Astrocyte of the hippocampus (primary cell): ENCODE data around the gene SHISA7.

Source experiments
- DNase-seq: peaks from one replicate; pipeline ENCODE4 v3.0.0; 2011; ENCODE audit warnings: low read depth, low spot score

SHISA7 gene

DNA sequence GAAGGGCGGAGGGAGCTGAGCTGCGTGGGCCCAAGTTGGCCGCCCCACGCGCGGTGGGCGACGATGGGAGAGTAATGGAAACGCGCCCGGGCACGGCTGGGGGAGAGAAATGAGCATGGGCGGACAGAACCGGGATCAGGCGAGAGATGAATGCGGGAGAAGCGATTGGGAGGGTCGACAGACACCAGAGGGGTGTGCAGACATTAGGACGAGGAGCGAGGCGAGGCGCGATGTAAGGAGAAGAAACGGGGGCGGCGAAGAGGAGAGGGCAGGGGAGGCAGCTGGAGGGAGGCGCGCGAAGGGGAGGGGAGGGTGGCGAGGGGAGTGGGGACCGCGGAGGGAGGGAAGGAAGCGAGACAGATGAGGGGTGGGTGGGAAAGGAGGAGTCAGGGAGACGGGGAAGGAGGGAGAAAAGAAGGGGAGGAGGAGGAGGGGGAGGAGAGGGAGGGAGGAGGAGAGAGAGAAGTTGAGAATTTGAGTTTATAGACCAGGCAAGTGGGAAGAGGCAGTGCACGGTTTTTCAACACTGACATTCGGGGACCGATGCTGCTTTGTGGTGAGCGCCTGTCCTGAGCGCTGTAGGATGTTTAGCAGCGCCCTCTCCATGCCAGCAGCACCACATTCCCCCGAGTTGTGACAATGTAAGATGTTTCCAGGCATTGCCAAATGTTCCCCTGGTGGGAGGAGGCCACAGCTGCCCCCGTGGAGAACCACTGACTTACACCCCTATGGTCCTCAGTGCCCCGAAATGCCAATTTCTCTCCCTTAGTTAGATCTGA, at the start of gene SHISA7:
TSS of gene SHISA7 (minus strand) at position 256 of the 779 bp plus-strand sequence. CDS start 437 bp downstream, outside the sequence.
- no peak for DNase-seq

DNA sequence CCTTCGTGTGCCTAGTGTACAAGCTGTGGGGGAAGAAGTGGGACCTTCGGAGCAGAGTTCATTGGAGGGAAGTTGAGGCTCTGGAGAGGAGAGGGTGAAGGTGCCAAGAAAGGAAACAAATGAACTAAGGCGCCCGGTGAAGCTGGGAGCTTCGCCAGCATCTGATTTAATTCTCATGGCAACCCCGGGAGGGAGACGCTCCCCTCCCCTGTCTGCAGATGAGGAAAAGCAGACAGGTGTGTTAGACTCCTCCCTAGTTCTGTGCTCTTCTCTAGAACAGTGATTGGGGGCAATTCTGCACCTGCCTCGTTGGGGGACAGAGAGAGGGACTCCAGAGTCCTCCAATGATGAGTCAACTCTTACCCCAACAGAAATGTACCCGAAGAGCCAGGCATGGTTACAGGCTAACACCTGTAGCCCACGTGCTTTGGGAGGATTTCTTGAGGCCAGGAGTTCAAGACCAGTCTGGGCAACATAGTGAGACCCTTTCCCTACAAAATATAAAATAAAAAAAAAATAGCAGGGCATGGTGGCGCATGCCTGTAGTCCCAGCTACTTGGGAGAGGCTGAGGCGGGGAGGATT, 49.4 kb upstream of the SHISA7 start:
- no peak for DNase-seq

DNA sequence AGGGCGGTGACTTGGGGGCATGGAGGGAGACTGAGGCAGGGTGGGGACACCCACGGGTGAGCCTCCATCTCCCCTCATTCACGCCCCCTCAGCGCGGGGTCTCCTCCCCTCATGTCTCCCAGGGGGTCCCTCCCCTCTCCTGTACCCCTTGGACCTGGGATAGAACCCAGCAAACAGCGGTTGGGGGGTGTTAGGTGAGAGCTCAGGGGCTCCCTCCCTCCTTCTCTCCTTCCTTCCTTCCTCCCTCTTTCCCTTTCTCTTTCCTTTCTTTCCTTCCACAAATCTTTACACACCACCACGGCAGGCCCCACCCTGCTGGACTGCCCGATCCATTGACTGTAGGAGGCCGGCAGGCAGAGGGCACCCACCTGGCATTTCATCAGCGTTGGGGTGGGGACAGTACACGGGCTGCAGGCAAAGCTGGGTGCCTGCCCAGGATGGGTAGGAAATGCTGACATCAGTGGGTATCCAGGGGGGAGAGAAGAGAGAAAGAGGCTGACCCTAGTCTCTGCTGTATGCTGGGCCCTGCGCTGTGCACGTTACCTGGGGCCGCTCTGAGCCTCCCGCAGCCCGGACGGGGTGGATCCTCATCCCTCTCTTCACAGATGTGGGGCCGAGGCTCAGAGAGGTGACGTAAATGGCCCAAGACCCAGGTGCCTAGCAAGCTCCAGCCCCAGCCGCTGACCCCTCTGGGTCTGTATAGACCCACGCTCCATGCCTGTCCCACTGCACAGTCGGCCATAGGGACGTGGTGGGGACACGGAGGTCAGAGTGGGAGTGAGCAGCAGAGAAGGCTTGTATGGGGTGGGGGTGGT, 48.7 kb upstream of the SHISA7 start:
- DNase-seq, result no peak

DNA sequence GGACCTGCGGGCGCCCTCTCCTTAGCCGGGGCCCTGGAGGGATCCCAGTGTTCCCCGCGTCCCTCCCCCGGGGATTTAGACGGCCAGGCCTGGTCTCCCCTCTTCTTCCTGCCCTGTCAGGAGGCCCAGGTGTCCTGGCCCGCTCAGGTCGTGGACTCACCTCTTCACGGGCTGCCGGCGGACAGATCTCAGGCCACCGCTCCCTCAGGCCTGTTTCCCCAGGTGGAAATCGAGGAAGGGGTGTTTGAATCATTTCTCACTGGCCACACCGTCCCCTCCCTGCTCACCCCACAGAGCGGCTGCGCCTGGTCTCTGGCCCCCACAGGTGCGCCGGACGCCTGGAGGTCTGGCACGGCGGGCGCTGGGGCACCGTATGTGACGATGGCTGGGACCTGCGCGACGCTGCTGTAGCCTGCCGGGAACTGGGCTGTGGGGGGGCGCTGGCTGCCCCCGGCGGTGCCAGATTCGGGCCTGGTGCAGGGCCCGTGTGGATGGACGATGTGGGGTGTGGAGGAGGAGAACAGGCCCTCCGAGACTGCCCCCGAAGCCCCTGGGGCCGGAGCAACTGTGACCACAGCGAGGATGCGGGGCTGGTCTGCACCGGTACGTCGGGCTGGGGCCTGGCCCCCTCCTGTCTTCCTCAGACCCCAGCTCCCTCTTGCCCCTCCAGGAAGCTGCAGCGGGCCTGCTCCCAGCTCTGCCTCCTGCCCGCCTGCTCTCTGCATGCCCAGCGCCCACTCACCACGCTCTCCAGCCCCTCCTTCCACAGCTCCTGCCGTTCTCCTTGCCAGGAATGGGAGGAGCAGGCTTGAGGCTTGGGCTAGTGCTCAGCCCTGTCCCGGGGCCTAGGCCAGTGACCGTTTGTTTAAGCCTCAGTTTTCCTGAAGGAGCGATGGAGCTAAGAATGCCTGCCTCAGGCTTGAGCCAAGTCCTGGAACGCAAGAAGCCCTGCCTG, 47.7 kb upstream of the SHISA7 start:
- DNase-seq, result peak; percentile 54

DNA sequence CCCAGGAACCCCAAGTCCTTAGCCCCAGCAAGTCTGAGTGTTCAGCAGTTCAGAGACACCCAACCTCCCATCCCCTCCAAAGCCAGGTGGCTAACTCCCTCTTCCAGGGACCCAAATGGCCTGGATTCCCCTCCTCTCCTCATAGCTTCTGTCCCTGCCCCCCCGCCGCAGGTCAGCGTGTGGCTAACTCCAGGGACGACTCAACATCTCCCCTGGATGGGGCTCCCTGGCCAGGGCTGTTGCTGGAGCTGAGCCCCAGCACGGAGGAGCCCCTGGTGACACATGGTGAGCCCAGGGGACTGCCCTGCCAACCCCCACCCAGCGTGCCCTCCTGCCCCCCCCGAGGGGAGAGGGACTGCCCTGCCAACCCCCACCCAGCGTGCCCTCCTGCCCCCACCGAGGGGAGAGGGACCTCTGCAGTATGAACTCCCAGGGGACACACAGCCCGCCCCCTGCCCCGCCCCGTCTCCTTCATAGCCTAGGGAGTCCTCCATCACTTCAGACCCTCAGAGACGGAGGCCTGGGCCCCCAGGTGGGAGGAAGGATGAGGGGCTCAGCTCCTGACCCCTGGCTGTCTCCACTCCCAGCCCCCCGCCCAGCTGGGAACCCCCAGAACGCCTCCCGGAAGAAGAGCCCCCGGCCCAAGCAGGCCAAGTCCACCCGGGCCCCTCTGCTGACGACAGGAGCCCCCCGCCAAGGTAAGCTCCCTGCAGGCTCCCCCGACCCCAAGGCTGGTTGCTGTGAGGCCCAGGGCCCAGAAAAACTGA, 46.8 kb upstream of the SHISA7 start:
- DNase-seq, result no peak

DNA sequence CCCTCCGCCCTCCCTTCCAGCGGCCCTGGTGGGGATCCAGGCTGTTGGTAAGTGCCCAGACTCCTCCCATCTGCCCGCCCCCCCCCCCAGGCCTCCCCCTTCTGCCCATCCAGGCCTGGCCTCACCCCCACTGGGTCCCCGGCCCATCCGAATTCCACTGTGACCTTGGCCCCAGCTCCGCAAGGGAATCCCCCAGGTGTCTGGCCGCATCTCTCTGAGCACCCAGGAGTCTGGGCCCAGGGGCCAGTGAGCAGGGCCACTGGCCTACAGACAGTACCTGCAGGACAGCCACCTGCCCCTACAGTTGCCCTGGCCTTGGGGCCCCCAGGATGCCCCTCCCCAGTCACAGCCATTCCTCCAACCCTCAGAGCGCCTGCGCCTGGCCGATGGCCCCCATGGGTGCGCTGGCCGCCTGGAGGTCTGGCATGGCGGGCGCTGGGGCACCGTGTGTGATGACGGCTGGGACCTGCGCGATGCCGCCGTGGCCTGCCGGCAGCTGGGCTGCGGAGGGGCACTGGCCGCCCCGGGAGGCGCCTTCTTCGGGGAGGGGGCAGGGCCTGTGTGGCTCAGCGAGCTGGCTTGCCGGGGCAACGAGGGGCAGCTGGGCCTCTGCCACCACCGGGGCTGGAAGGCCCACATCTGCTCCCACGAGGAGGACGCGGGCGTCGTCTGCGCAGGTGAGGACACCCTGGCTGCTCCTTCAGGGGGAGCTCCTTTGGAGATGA, 46.0 kb upstream of the SHISA7 start:
- peak; percentile 49 for DNase-seq

DNA sequence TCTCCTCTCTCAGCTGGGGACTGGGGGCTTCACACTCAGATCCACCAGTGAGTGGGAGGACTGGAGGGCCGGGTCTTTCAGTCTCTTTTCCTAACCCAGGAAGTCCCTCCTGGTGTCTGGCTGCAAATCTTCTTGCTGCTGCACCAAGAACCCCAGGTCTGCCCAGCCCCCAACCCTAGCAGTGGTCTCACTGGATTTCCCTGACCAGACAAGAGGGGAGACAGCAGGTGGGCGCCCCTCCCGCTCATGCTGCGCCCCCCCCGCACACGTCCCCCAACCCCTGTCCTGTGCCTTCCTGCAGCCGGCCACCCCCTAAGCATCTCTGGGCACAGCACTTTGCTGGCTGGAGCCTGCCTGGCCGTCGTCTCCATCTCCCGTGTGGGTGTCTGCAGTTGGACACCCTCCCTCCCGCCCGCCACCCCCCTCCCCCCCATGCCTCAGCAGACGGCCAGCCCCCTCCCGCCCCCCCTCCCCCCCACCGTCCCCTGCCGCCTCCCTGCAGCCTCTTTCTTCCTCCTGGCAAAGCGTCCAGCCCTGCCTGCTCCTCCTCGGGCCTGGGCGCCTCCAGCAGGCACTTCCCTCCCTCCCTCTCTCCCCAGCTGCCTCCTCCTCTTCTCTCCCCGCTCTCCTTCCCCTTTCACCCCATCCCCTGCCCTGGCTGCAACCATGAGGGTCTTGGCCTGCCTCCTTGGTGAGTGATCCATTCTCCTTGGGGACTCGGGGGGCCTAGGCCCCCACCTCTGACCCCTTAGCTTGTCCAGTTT, 45.0 kb upstream of the SHISA7 start, which contains the start of gene SSC5D:
TSS of gene SSC5D (plus strand) at position 513 of the 764 bp plus-strand sequence. CDS start at position 667, 154 bp downstream.
- DNase-seq, result peak; percentile 71

DNA sequence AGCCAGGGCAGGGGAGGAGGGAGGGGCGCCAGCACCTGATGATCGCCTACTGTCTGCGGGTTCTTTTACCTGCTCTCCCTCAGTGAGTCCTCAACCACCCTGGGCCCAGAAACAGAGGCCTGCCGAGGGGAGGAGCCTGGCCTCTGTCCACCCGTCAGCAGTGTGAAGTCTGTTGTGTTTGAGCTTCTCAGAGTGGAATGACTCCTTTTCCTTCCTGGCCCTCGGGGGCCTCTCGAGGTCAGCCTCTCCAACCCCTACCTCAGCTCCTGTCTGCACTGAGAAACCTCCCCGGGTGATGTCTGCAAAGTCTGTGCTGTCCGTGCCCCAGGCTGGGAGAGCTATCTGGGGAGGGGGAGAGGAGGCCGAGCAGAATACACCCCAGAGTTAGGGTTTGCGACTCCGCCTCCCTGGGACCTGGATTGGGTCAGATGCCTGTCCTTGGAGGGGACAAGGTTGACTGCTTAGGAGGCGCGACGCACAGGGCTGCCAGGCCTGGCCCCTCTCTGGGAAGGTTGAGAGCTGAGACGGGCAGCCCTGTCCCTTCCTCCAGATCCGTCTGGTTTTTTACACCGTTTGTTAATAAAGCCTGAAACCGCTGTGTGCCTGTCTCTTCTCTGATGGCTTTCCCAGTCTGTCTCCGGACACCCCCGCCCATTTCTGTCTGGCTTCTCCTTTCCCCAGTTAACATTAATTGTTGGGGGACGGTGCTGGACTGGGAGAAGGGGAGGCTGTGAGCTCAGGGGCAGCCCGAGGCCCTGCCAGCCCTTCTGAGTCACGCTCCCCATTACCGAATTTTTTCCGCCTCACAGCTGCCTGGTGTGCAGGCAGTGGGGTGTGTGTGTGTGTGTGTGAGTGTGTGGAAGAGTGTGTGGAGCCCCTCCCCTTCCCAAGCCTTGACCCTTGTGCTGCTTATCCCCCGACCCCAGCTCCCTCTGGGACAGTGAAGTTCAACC, 44.1 kb upstream of the SHISA7 start:
- peak; percentile 97 for DNase-seq

DNA sequence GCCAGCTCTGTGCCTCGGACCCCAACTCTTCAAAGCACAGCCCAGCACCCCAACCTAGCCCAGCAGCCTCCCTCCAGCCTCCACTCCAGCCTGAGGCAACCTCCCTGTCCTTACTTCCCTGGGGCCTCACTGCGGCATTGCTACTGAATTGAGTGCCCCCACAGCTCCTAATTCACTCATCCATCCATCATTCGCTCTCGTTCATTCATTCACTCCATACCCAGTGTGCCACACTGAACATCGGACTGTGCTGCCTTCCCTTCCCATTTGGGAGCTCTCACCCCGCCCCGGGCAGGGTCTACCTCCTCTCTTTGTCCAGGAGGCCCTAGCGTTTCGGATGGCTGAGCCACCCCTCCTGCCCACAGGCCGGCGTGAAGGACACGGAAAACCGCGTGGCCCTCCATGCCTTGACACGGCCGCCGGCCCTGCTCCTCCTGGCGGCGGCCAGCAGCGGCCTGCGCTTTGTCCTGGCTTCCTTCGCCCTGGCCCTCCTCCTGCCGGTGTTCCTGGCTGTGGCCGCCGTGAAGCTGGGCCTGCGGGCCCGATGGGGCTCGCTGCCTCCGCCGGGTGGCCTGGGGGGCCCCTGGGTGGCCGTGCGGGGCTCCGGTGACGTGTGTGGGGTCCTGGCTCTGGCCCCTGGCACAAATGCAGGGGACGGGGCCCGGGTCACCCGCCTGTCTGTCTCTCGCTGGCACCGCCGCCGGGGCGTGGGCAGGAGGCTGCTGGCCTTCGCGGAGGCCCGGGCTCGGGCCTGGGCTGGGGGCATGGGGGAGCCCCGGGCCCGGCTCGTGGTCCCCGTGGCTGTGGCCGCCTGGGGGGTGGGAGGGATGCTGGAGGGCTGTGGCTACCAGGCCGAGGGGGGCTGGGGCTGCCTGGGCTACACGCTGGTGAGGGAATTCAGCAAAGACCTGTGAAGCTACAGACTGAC, 43.2 kb upstream of the SHISA7 start:
- no peak for DNase-seq

DNA sequence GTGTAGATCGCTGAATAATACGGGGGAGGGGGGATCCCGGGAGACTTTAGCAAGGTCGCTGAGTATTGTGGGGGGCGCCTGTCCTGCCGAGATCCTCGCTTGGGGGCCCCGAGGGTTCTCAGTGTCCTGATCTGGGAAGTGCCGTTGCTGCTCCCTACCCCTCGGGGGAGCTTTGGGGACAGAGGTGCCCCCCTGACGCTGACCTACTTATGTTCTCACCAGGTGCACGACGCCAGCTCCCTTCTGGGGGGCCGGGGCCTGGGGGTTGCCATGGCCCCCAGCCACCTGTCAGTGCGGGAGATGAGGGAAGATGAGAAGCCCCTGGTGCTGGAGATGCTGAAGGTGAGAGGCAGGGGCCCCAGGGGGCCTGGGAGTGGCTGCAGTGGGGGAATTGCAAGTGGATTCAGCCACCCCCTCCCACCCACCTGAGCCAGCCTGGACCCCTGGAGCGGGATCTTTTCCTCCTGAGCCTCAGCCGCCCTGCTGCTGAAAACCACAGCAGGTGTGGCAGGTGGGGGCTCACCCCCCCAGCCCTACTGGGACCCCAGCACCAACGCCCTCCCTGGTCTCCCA, 42.4 kb upstream of the SHISA7 start:
- DNase-seq, result no peak

DNA sequence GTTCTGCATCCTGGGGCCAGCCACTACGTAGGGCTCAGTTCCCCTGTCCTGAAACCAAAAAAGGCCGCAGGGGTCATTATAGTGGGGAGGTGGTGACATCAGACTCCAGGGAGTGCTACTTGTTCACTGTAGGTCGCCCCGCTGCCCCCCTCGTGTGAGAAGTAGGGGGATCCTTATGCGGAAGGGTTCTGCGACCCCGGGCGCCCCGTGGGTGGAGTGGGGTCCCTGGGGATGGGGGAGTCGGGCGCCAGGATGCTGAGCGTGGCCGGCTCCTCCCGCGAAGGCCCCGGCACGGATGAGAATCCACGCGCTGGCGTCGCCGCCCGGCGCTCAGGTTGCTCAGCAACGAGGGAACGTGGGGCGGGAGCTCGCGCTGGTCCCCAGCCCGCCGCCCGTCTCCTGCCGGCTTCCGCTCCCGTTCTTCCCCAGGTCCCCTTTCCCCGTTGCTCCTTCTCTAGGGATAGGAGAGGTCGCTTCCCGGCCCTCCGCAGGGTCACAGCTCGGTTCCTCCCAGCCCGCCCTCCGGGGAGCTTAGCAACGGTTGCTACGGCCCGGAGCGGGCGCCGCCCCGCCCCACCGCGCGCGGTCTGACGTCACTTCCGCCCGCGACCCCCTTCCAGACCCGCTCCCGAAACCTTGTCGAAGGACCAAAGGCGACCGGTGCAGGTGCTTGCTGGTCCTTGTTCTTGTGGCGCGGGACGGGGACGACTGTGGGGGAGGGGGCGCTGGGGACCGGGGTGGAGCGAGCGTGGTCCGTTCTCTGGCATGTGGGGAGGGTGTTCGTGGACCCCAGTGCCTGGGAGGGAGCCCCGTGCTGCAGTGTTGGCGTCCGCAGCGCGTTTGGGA, 41.7 kb upstream of the SHISA7 start, which contains the start of gene NAT14:
TSS of gene NAT14 (plus strand) at position 596 of the 846 bp plus-strand sequence. CDS start 521 bp downstream, outside the sequence.
- peak; percentile 88 for DNase-seq

DNA sequence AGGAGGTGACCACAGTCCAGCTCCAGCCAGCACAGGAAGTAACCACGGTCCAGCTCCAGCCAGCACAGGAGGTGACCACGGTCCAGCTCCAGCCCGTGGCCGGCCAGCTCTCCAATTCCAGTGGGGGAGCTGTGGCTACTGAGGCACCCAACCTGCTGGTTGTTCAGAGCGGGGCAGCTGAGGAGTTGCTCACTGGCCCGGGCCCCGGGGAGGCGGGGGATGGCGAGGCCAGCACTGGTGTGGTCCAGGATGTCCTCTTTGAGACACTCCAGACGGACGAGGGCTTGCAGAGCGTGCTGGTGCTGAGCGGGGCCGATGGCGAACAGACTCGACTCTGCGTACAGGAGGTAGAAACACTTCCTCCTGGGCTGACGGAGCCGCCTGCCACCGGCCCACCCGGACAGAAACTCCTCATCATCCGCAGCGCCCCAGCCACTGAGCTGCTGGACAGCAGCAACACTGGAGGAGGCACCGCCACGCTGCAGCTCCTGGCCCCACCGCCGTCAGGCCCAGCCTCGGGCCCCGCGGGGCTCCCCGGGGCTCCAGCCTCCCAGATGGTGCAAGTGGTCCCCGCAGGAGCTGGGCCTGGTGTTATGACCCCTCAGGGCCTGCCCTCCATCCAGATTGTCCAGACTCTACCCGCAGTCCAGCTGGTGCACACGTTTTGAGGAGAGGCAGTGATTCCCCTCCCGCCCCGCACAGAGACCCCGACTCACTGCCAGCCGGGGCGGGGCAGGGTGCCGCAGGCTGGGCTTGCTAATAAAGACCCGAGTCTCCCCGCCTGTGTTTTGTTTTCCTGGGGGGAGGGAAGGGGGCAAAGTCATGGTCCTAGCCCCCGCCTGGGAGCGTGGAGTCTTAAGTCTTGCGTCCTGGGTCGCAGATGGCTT, 40.8 kb upstream of the SHISA7 start:
- DNase-seq, result no peak

DNA sequence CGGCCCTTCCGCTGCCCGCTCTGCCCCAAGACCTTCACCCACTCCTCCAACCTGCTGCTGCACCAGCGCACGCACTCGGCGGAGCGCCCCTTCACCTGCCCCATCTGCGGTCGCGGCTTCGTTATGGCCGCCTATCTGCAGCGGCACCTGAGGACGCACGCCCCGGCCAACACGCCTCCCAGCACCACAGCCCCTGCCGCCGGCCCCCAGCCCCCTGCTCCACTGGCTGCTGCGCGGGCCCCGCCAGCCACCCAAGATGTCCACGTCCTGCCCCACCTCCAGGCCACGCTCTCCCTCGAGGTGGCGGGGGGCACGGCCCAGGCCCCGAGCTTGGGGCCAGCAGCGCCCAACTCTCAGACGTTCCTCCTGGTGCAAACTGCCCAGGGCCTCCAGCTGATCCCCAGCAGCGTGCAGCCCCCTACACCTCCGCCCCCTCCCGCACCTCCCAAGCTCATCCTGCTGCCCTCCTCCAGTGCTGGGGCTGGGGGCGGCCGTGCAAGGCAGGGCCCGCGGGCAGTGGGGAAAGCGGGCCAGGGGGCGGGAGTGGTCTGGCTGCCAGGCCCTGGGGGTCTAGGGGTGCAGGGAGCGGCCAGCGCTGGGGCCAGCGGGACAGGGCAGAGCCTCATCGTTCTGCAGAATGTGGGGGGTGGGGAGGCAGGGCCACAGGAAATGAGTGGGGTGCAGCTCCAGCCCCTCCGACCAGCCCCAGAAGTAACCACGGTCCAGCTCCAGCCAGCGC, 40.0 kb upstream of the SHISA7 start:
- no peak for DNase-seq
